GM19438 (cell line): ENCODE data around the gene DPF3.
A peak's percentile ranks its signal among the peaks of the same experiment; 100 is the strongest.

Experiments used
- ATAC-seq: cut with Tn5 transposase; IDR thresholded peaks from one replicate; pipeline ENCODE4 v1.9.1; 2021; ENCODE audit warnings: low read depth; ENCODE audit not compliant: unreplicated experiment

The DPF3 gene

GRCh38 chr14:72893636-72894322, at the start of gene DPF3:
Gene DPF3 (minus strand): TSS chr14:72894101. CDS start chr14:72894088, 13 bp downstream.
- ATAC-seq = peak; percentile 99

GRCh38 chr14:72942934-72943333, 49.0 kb upstream of the DPF3 start:
- no peak for ATAC-seq

- no peak for ATAC-seq
Measured at GRCh38 chr14:72941286-72941985, 47.5 kb upstream of the DPF3 start.

- ATAC-seq = no peak
Measured at GRCh38 chr14:72939630-72940029, 45.7 kb upstream of the DPF3 start.

GRCh38 chr14:72932893-72933292, 39.0 kb upstream of the DPF3 start:
- ATAC-seq = no peak

- no peak for ATAC-seq
Measured at GRCh38 chr14:72929316-72930080, 35.6 kb upstream of the DPF3 start.

GRCh38 chr14:72928872-72929271, 35.0 kb upstream of the DPF3 start:
- ATAC-seq = no peak

GRCh38 chr14:72926292-72927028, 32.6 kb upstream of the DPF3 start, which contains the start of gene DCAF4:
Gene DCAF4 (plus strand): TSS chr14:72926464. CDS start chr14:72937979, 11,515 bp downstream.
- peak; percentile 98 for ATAC-seq

- peak; percentile 29 for ATAC-seq
Measured at GRCh38 chr14:72925815-72926291, 32.0 kb upstream of the DPF3 start.

GRCh38 chr14:72925171-72925759, 31.4 kb upstream of the DPF3 start:
- no peak for ATAC-seq

- no peak for ATAC-seq
Measured at GRCh38 chr14:72924337-72924736, 30.4 kb upstream of the DPF3 start.

GRCh38 chr14:72921396-72921795, 27.5 kb upstream of the DPF3 start:
- no peak for ATAC-seq

GRCh38 chr14:72920008-72920407, 26.1 kb upstream of the DPF3 start:
- no peak for ATAC-seq

GRCh38 chr14:72917094-72917802, 23.3 kb upstream of the DPF3 start:
- no peak for ATAC-seq

- no peak for ATAC-seq
Measured at GRCh38 chr14:72916174-72916573, 22.3 kb upstream of the DPF3 start.

- ATAC-seq = no peak
Measured at GRCh38 chr14:72913809-72914208, 19.9 kb upstream of the DPF3 start.

- ATAC-seq = no peak
Measured at GRCh38 chr14:72909163-72909562, 15.3 kb upstream of the DPF3 start.

GRCh38 chr14:72907886-72908285, 14.0 kb upstream of the DPF3 start:
- no peak for ATAC-seq

GRCh38 chr14:72906879-72907278, 13.0 kb upstream of the DPF3 start:
- ATAC-seq = no peak
